ENCODE results near the gene GLO1. TPM values are rescaled to one million over a fixed set of nuclear protein-coding genes. Genes with fewer than 3 reads are reported as not detected.
"Not testable (repeated sequence)": the region's sequence is repeated elsewhere in the genome, so short reads cannot be mapped to it uniquely, and the experiment has no call there.

Gene GLO1
- total RNA-seq, 1 donor, result 154 TPM

- no peak for DNase-seq (ENCODE audit: low read depth)
- no peak for TF ChIP-seq CTCF (IDR thresholded peaks at IDR 0.05; ENCODE audit: insufficient read depth, low read depth, low read length)
- H3K4me3 ChIP-seq (ENCODE audit: low read depth, low read length), result no peak overlapping the region
Measured at GRCh38 chr6:38713812-38714211, 10.9 kb upstream of the GLO1 start.

- DNase-seq (ENCODE audit: low read depth), result no peak
- peak; percentile 5 for TF ChIP-seq CTCF (IDR thresholded peaks at IDR 0.05; ENCODE audit: insufficient read depth, low read depth, low read length)
- no peak overlapping the region for H3K4me3 ChIP-seq (ENCODE audit: low read depth, low read length)
Measured at GRCh38 chr6:38708496-38708895, 5.6 kb upstream of the GLO1 start.

- no peak for DNase-seq (ENCODE audit: low read depth)
- no peak overlapping the region for H3K4me3 ChIP-seq (ENCODE audit: low read depth, low read length)
- no peak for TF ChIP-seq CTCF (IDR thresholded peaks at IDR 0.05; ENCODE audit: insufficient read depth, low read depth, low read length)
Measured at GRCh38 chr6:38705924-38706323, 3.0 kb upstream of the GLO1 start.

GRCh38 chr6:38703949-38704590, 1.1 kb upstream of the GLO1 start:
- H3K4me3 ChIP-seq (ENCODE audit: low read depth, low read length), result no peak overlapping the region
- DNase-seq (ENCODE audit: low read depth), result no peak
- TF ChIP-seq CTCF (IDR thresholded peaks at IDR 0.05; ENCODE audit: insufficient read depth, low read depth, low read length), result no peak

GRCh38 chr6:38701551-38701950, 1.4 kb downstream of the GLO1 start:
- TF ChIP-seq CTCF (IDR thresholded peaks at IDR 0.05; ENCODE audit: insufficient read depth, low read depth, low read length), result no peak
- DNase-seq (ENCODE audit: low read depth), result no peak
- H3K4me3 ChIP-seq (ENCODE audit: low read depth, low read length), result no peak overlapping the region

- not testable (repeated sequence) for H3K4me3 ChIP-seq (ENCODE audit: low read depth, low read length); DNase-seq (ENCODE audit: low read depth)
Measured at GRCh38 chr6:38699702-38700101, 3.2 kb downstream of the GLO1 start.

- no peak for TF ChIP-seq CTCF (IDR thresholded peaks at IDR 0.05; ENCODE audit: insufficient read depth, low read depth, low read length)
Measured at GRCh38 chr6:38697846-38698245, 5.1 kb downstream of the GLO1 start.

More at GRCh38 chr6:38697846-38698245, 5.1 kb downstream of the GLO1 start:
- H3K4me3 ChIP-seq (ENCODE audit: low read depth, low read length), result no peak overlapping the region
- no peak for DNase-seq (ENCODE audit: low read depth)
